ENCODE measurements around the gene MEIOC. TPM values are rescaled to one million over a fixed set of nuclear protein-coding genes. Genes with fewer than 3 reads are reported as not detected.

MEIOC gene
- total and polyA plus RNA-seq, 2 of the 8 experiments (the other 6 are each of a cell fraction or from before 2014, with no cell fraction given): 4.2 to 4.8 TPM

DNA sequence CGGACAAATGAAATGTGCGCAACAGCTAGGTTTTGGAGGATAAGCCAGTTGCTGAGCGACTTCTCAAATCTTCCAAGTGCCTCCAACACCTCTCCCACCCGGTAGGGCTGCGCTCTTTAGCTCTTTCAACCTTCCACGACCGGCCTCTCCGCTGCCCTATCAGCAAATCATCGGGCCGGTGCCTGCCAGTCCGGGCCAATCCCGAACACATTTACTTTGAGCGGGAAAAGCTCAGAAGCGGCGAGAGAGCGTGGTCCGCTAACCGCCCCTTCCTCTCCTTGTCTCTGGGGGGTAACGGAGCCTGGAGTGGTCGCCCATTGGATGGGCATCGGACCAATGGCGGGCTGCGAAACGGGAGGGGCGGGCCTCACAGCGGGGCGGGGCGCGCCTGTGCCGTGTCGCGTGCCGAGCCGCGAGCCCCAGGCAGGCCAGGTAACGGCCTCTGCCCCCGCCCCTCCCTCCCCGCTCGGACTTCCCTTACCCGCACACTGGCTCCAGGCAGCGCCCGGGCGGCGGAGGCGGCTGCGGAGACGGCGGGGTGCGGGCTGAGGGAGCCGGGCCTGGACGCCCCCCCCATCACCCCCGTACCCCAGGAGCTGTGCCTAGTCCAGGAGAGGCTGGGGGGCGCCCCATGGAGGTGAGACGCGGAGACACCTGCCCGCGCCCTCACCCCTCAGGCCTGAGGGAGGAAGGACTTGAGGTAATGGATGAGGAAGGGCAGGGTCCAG is at the start of gene MEIOC (continued):
- TF ChIP-seq MAX (IDR thresholded peaks at IDR 0.05) (peak; percentile 99), TCF12 (IDR thresholded peaks at IDR 0.05; ENCODE audit: low read depth, low read length) (0 out of 2 replicates have a peak, but pooled peaks have one; percentile 7), SP2 (IDR thresholded peaks at IDR 0.05; ENCODE audit: low read length) (no peak), SP1 (IDR thresholded peaks at IDR 0.05; ENCODE audit: low read depth, low read length) (peak; percentile 77), KDM1A (IDR thresholded peaks at IDR 0.05; ENCODE audit: borderline replicate concordance, low read length) (peak; percentile 76; the same call in 1 of the 2 replicates), NANOG (IDR thresholded peaks at IDR 0.05; ENCODE audit: insufficient read depth, low read depth, low read length, poor library complexity, severe bottlenecking) (no peak), CREB1 (IDR thresholded peaks at IDR 0.05) (0 out of 2 replicates have a peak, but pooled peaks have one; percentile 15), CBX5 (IDR thresholded peaks at IDR 0.05; ENCODE audit: low read depth, low read length) (no peak), TAF1 (IDR thresholded peaks at IDR 0.05; ENCODE audit: low read depth, low read length) (peak; percentile 30; the same call in 1 of the 2 replicates), CTCF (IDR thresholded peaks at IDR 0.05; ENCODE audit: control extremely low read depth in 1 of 3, insufficient read depth in 1 of 3, low read depth in 1 of 3, low read length in 3 of 3) (peak; percentile 25 to 41 (median 28))
- TF ChIP-seq, protein P1, sequence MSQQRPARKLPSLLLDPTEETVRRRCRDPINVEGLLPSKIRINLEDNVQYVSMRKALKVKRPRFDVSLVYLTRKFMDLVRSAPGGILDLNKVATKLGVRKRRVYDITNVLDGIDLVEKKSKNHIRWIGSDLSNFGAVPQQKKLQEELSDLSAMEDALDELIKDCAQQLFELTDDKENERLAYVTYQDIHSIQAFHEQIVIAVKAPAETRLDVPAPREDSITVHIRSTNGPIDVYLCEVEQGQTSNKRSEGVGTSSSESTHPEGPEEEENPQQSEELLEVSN (IDR thresholded peaks at IDR 0.05): peak; percentile 100
- TF ChIP-seq, protein P2, sequence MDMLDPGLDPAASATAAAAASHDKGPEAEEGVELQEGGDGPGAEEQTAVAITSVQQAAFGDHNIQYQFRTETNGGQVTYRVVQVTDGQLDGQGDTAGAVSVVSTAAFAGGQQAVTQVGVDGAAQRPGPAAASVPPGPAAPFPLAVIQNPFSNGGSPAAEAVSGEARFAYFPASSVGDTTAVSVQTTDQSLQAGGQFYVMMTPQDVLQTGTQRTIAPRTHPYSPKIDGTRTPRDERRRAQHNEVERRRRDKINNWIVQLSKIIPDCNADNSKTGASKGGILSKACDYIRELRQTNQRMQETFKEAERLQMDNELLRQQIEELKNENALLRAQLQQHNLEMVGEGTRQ (IDR thresholded peaks at IDR 0.05; ENCODE audit: low read length): no peak

All from H1 (cell line).